ENCODE data around the gene FLT4. TPM values are rescaled to one million over a fixed set of nuclear protein-coding genes. Genes with fewer than 3 reads are reported as not detected.

Gene FLT4
- total RNA-seq, 1 donor from 2014 or later: not detected

- ChIA-PET CTCF (no interaction called here), POLR2A (no interaction called here)
- peaks cover 26% of the 10 kb centered on the region for H3K27me3 Mint-ChIP-seq
- no peak for DNase-seq
- H3K4me3 Mint-ChIP-seq: no peak overlapping the region
- intact Hi-C loops (cut with micrococcal nuclease): no loop called here
- H3K4me1 Mint-ChIP-seq: peaks cover under 1% of the 10 kb centered on the region
- H3K27ac Mint-ChIP-seq: no peak overlapping the region
- no peak for ATAC-seq (ENCODE audit: low read depth)
- no peaks in the 10 kb centered on the region for H3K9me3 Mint-ChIP-seq
- no peak for TF ChIP-seq CTCF (IDR thresholded peaks at IDR 0.05)
- no peaks in the 10 kb centered on the region for H3K36me3 Mint-ChIP-seq (ENCODE audit: low read depth)
These were observed 6.1 kb downstream of the FLT4 start for GRCh38 chr5:180643191-180643851.

- Mint-ChIP-seq H3K4me3 (no peak overlapping the region), H3K27ac (no peak overlapping the region), H3K36me3 (ENCODE audit: low read depth) (no peaks in the 10 kb centered on the region), H3K27me3 (peaks cover 20% of the 10 kb centered on the region), H3K9me3 (no peaks in the 10 kb centered on the region), H3K4me1 (no peaks in the 10 kb centered on the region)
- TF ChIP-seq CTCF (IDR thresholded peaks at IDR 0.05): no peak
- DNase-seq: no peak
- CTCF ChIA-PET: no interaction called here
- intact Hi-C loops (cut with micrococcal nuclease): no loop called here
- ATAC-seq (ENCODE audit: low read depth): no peak
- POLR2A ChIA-PET: no interaction called here
These were observed 6.6 kb downstream of the FLT4 start for GRCh38 chr5:180642779-180643178.

DNA sequence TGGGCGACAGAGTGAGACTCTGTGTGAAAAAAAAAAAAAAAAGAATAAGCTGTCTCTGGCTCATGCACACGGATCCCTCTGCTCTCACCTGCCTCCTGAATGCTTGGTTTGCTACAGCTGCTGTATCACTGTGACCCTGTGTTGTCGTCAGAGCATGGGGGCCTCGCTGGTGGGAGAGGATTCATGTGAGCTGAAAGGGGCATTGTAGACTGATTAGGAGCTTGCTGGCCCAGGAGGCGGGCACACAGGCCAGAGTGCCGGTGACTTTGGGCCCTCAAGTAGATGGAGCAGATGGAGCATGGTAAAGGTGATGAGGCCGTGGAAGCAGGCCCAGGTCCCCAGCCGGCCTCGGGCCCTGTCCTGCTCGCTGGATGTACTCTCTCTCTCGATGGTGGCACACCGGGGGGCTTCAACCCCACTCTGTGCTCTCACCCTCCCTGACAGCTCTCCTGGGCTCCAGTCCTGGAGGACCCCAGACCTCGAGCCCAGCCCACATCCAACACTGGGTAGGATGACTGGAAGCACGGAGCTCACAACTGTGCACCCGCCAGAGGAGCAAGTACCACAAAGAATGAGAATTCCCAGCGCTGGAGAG, 7.1 kb downstream of the FLT4 start:
- DNase-seq (no peak), ATAC-seq (ENCODE audit: low read depth) (no peak)
- Mint-ChIP-seq H3K4me1 (no peaks in the 10 kb centered on the region), H3K27me3 (peaks cover 18% of the 10 kb centered on the region), H3K36me3 (ENCODE audit: low read depth) (no peaks in the 10 kb centered on the region), H3K9me3 (no peaks in the 10 kb centered on the region), H3K4me3 (no peak overlapping the region), H3K27ac (no peak overlapping the region)
- no peak for TF ChIP-seq CTCF (IDR thresholded peaks at IDR 0.05)
- intact Hi-C loops (cut with micrococcal nuclease): no loop called here
- POLR2A ChIA-PET: no interaction called here
- CTCF ChIA-PET: no interaction called here

DNA sequence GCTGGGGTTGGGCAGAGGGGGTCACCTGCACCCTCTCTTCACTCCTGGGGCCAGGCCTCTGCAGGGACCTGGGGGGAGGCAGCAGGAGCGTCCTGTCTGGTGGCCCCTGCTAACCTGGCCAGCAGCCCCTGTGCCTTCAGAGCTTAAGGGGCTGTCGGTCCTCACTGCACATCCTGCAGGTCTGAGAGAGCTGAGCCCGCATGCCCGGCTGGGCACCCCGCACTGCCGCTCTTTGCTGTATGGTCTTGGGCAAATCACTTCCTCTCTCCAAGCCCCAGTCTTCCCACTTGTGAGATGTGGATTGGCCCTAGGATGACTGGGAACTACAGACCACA, 7.9 kb downstream of the FLT4 start:
- H3K27me3 Mint-ChIP-seq: peaks cover 17% of the 10 kb centered on the region
- ChIA-PET POLR2A (no interaction called here), CTCF (no interaction called here)
- intact Hi-C loops (cut with micrococcal nuclease): no loop called here
- no peak for TF ChIP-seq CTCF (IDR thresholded peaks at IDR 0.05)
- no peak for ATAC-seq (ENCODE audit: low read depth)
- no peak for DNase-seq
- H3K36me3 Mint-ChIP-seq (ENCODE audit: low read depth): no peaks in the 10 kb centered on the region
- H3K4me1 Mint-ChIP-seq: no peaks in the 10 kb centered on the region
- no peaks in the 10 kb centered on the region for H3K9me3 Mint-ChIP-seq
- H3K27ac Mint-ChIP-seq: no peak overlapping the region
- H3K4me3 Mint-ChIP-seq: no peak overlapping the region

GRCh38 chr5:180640861-180641565, 8.4 kb downstream of the FLT4 start:
- no peaks in the 10 kb centered on the region for H3K36me3 Mint-ChIP-seq (ENCODE audit: low read depth)
- peaks cover 13% of the 10 kb centered on the region for H3K27me3 Mint-ChIP-seq
- ChIA-PET POLR2A (no interaction called here), CTCF (no interaction called here)
- intact Hi-C loops (cut with micrococcal nuclease): no loop called here
- ATAC-seq (ENCODE audit: low read depth): no peak
- no peak for TF ChIP-seq CTCF (IDR thresholded peaks at IDR 0.05)
- H3K4me1 Mint-ChIP-seq: no peaks in the 10 kb centered on the region
- H3K27ac Mint-ChIP-seq: no peak overlapping the region
- H3K9me3 Mint-ChIP-seq: no peaks in the 10 kb centered on the region
- DNase-seq: no peak
- no peak overlapping the region for H3K4me3 Mint-ChIP-seq
